GM18867 (cell line): ENCODE measurements around the gene HSPB9.
A peak's percentile ranks its signal among the peaks of the same experiment; 100 is the strongest.

Source experiments
- ATAC-seq: cut with Tn5 transposase; IDR thresholded peaks from one replicate; pipeline ENCODE4 v1.9.1; 2021; ENCODE audit warnings: mild to moderate bottlenecking, moderate library complexity; ENCODE audit not compliant: unreplicated experiment

Gene HSPB9

GRCh38 chr17:42098730-42099399 is 23.7 kb upstream of the HSPB9 start:
- ATAC-seq = no peak

GRCh38 chr17:42101513-42102292 is 20.9 kb upstream of the HSPB9 start:
- ATAC-seq = no peak

GRCh38 chr17:42103221-42103954 is 19.2 kb upstream of the HSPB9 start:
- ATAC-seq = no peak

GRCh38 chr17:42104264-42104663 is 18.3 kb upstream of the HSPB9 start:
- ATAC-seq = no peak

- no peak for ATAC-seq
These were observed 16.6 kb upstream of the HSPB9 start for GRCh38 chr17:42106009-42106408.

- ATAC-seq = no peak
These were observed 15.5 kb upstream of the HSPB9 start for GRCh38 chr17:42107124-42107523.

GRCh38 chr17:42107597-42108576 is 14.7 kb upstream of the HSPB9 start:
- peak; percentile 73 for ATAC-seq

GRCh38 chr17:42109086-42109485 is 13.5 kb upstream of the HSPB9 start:
- no peak for ATAC-seq

GRCh38 chr17:42110301-42111264 is 12.0 kb upstream of the HSPB9 start:
- no peak for ATAC-seq

- ATAC-seq = no peak
These were observed 11.4 kb upstream of the HSPB9 start for GRCh38 chr17:42111265-42111636.

- ATAC-seq = peak; percentile 8
These were observed 10.6 kb upstream of the HSPB9 start for GRCh38 chr17:42111871-42112551.

- peak; percentile 51 for ATAC-seq
These were observed 9.9 kb upstream of the HSPB9 start, which contains the start of gene DHX58 for GRCh38 chr17:42112552-42113176. Gene DHX58, minus strand, starts transcription at chr17:42112714. Its CDS starts 822 bp downstream, at chr17:42111892.

- ATAC-seq = no peak
These were observed 9.1 kb upstream of the HSPB9 start for GRCh38 chr17:42113293-42114069.

- ATAC-seq = no peak
These were observed 8.5 kb upstream of the HSPB9 start for GRCh38 chr17:42114118-42114517.

GRCh38 chr17:42116705-42117396 is 5.8 kb upstream of the HSPB9 start:
- no peak for ATAC-seq

- no peak for ATAC-seq
These were observed 5.0 kb upstream of the HSPB9 start for GRCh38 chr17:42117397-42118125.
